GM19351 (cell line): ENCODE data around the gene PLSCR2.
"Not testable (repeated sequence)": the region's sequence is repeated elsewhere in the genome, so short reads cannot be mapped to it uniquely, and the experiment has no call there.

Experiments
- ATAC-seq: cut with Tn5 transposase; IDR thresholded peaks from one replicate; pipeline ENCODE4 v1.9.1; 2021; ENCODE audit warnings: mild to moderate bottlenecking, moderate library complexity; ENCODE audit not compliant: unreplicated experiment

The PLSCR2 gene

GRCh38 chr3:146421819-146422759, 47.3 kb downstream of the PLSCR2 start:
- no peak for ATAC-seq

GRCh38 chr3:146416366-146416765, 53.0 kb downstream of the PLSCR2 start:
- no peak for ATAC-seq

DNA sequence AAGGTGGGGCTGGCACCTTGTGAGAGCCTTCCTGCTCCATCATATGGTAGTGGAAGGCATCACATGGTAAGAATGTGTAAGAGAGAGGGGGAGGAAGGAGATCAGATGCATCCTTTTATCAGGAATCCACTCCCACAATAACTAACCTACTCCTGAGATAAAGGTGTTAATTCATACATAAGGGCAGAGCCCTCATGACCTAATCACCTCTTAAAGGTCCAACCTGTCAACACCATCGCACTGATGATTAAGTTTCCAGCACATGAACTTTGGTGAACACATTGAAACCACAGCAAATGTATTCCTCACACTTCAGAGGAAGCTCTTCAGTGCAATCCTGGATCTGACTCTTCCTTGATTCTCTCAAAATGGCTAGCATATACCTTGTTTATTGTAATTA, 55.4 kb downstream of the PLSCR2 start:
- ATAC-seq: no peak

GRCh38 chr3:146412711-146413110, 56.6 kb downstream of the PLSCR2 start:
- not testable (repeated sequence) for ATAC-seq

GRCh38 chr3:146407956-146408355, 61.4 kb downstream of the PLSCR2 start:
- no peak for ATAC-seq

- no peak for ATAC-seq
These were observed 64.9 kb downstream of the PLSCR2 start for GRCh38 chr3:146404436-146404835.

DNA sequence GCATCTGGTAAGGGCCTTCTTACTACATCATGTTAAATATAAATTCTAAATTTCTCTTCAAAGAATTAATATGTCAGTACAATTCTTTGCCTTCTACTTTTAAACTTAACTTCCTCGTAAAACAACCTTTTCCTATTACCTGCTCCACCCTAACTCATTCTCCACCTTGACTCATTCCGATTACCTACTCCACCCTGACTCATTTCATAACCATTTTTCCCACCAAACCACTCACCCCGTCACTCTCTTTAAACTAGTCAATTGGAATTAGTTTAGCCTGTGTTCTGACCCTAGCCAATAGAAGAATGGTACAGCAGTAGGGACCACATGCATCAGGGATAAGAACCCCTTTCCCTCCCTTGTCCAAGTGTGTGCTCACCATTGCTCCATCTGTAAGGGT, 65.6 kb downstream of the PLSCR2 start:
- no peak for ATAC-seq

GRCh38 chr3:146396792-146397191, 72.6 kb downstream of the PLSCR2 start:
- no peak for ATAC-seq

DNA sequence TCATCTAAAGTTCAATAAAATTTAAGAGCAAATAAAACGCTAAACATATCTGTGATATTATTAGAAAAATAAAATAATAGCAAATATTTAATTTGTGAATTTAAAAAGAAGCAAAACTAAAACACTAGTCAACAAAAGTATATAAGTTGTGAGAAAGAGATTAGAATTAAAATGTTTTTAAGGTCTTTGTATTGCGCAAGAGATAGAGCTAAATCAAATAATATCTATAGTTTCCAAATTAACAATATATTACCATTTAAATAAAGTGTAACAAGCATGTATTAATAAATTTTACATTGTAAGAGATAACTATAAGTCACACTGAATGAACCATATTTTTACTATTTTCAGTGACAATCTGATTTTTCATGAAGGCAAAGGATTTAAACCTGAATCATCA, 74.2 kb downstream of the PLSCR2 start:
- ATAC-seq: no peak

DNA sequence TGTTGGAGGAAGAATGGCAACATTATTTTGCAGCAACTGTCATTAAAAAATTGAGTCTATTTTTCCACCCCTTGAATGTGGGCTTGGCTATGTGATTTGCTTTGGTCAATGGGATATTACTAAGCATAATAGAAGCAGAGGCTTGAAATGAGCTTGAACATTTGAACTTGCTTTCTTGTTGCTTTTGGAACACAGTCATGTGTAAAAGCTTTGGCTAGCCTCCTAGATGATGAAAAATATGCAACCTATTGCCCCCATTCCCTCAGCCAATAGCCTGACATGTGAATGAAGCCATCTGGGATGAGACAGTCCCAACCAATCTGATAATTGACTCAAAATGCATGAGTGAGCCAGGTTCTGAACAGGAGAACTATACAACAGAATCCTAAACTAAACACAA, 78.4 kb downstream of the PLSCR2 start:
- no peak for ATAC-seq

DNA sequence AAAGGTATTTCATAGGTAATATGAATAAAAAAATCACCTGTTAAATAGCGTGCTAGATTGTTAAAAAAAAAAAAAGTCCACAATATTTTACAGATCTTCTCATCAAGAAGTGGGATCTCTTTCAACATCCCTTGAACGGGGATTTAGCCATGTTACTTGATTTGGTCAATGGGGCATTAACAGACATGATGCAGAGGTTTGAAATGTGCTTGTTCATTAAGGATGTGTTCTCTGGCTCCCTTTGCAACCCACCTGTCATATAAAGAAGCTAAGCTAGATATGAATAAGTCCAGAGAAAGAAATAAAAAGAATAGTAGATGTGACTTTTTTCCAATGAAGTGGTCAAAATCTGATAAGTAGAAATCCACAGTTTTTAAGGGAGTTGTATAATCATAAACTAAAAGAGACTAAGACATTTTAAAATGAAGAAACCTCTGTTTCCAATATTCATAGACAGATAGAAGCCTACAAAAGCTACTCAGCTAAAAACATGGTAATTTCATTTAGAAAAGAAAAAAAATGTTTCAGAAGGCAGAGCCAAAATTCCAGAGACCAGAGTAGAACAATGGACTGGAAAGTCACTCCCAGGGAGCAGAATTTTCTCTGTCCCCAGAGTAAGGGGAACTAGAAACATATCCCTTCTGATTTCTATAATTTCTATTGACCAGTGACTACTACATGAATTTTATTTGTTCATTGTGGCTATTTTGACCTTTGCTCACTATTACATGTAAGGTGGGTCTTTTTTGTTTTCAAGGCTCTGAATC, 79.2 kb downstream of the PLSCR2 start:
- no peak for ATAC-seq

- no peak for ATAC-seq
These were observed 81.8 kb downstream of the PLSCR2 start for GRCh38 chr3:146387566-146387965.

DNA sequence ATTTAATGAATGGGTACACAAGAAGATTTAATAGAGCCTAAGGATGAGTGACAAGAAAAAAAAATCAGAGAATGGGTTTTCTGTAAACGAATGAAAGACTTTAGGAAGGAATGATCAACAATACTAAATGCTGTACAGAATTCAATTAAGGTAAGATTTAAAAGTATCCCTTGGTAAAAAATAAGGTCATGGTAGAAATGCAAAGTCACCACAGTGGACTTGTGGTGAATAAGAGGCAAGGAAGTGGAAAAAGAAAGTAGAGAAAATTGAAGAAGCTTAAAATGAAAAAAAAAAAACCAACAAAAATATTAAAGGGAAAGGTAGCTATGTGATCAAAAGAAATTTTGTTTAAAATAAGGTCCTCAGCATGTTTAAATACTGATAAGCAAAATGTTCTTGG, 82.4 kb downstream of the PLSCR2 start:
- no peak for ATAC-seq

GRCh38 chr3:146384786-146385185, 84.6 kb downstream of the PLSCR2 start:
- ATAC-seq: no peak
